ENCODE data around the gene RIMKLA. TPM values are rescaled to one million over a fixed set of nuclear protein-coding genes. Genes with fewer than 3 reads are reported as not detected.

Gene RIMKLA
- total RNA-seq, 2 experiments from 2014 or later: 0.11 TPM; not detected in 1

GRCh38 chr1:42334240-42335049, 46.1 kb upstream of the RIMKLA start:
- ChIA-PET POLR2A (interaction anchor here (0.7 to 4.9 kb wide), 9 partner anchors 9 to 482 kb away, joined by 3 to 31 read pairs (median 3); partner anchors contain the start of gene PPIH), CTCF (interaction anchor here (0.7 to 1.5 kb wide), 5 partner anchors 9 to 46 kb away, joined by 3 to 5 read pairs (median 3); no protein-coding TSS in a partner anchor)
- DNase-seq: peak in 10 of 14 experiments; percentile 10 to 44 (median 17)
- intact Hi-C loops (cut with DNase I, micrococcal nuclease): loop anchor here (2.0 to 10.0 kb wide), 12 partner anchors 14 to 838 kb away; partner anchors contain the start of genes YBX1 (in 2 of the 2), CCDC30 (in 1 of the 2), CFAP57 (in 1 of the 2) and EBNA1BP2 (in 1 of the 2)
- no peaks in the 10 kb centered on the region for H3K27me3 ChIP-seq (ENCODE audit: control insufficient read depth in 1 of 2, insufficient read depth in 2 of 2, low read length in 2 of 2)
- Mint-ChIP-seq H3K27ac (peak overlapping the region; percentile 83), H3K9me3 (no peaks in the 10 kb centered on the region), H3K4me1 (ENCODE audit: low read depth) (peaks cover 63% of the 10 kb centered on the region), H3K27me3 (no peaks in the 10 kb centered on the region), H3K4me3 (peak overlapping the region; percentile 97), H3K36me3 (ENCODE audit: low read depth) (peaks cover 17% of the 10 kb centered on the region)
- H3K4me3 ChIP-seq (ENCODE audit: low read length): peak overlapping the region; percentile 88
- peak overlapping the region; percentile 31 to 86 for H3K27ac ChIP-seq (ENCODE audit: low read depth in 1 of 2, low read length in 2 of 2)
- no peaks in the 10 kb centered on the region for H3K9me3 ChIP-seq (ENCODE audit: control insufficient read depth in 1 of 2, insufficient read depth in 1 of 2, low read length in 2 of 2)
- peaks cover 19% of the 10 kb centered on the region for H3K4me1 ChIP-seq (ENCODE audit: insufficient read depth, low read length)
- H3K36me3 ChIP-seq (ENCODE audit: insufficient read depth, low read length): no peaks in the 10 kb centered on the region
- peak; percentile 26 for TF ChIP-seq CTCF (IDR thresholded peaks at IDR 0.05)
- ATAC-seq (ENCODE audit: poor library complexity): peak; percentile 43

DNA sequence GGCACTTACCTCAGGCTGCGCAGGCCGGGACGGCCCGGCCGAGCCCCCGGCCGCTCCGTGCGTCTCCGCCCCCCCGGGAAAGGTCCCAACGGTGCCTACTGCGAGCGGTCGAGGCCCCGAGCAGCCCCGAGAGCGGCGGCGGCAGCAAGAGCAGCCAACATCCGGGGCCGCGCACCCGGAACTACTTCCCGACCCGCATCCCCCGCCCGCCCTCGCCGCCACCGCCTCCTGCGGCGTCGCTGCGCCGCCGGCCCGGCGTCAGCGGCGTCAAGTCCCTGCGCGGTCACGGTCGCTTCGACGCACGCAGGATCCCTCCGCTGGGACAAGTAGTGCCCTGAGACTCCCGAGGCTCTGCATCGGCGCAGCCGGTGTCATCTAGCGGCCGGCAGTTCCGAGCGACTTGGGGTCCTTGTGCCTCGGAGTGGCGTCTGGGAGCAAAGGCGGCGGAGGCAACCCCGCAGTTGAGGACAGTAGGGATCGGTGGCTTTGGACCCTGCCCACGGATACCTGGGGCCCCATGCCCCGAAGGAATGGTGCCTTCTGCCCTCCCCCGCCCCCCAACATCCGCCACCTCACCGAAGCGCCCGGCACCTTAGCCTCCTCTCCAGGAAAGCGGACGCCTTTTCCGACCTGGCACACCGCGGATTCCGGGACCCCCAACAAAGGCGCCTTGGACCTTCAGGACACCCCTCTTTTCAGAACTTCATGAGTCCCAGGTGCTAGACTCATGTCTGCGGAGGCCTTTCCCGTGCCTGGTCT, 45.4 kb upstream of the RIMKLA start, which contains the start of gene FOXJ3:
Gene FOXJ3, minus strand, starts transcription at position 186 of the 759 bp plus-strand sequence. CDS start 24,142 bp downstream, outside the sequence.
- peaks cover 17% of the 10 kb centered on the region for H3K4me1 ChIP-seq (ENCODE audit: insufficient read depth, low read length)
- peak within 1 kb of the TSS; percentile 88 for H3K4me3 ChIP-seq (ENCODE audit: low read length)

More for the DNA sequence above, 45.4 kb upstream of the RIMKLA start, which contains the start of gene FOXJ3:
- H3K36me3 Mint-ChIP-seq (ENCODE audit: low read depth): peaks cover 17% of the 10 kb centered on the region
- DNase-seq: peak; percentile 87 to 99 (median 92)
- H3K9me3 ChIP-seq (ENCODE audit: control insufficient read depth in 1 of 2, insufficient read depth in 1 of 2, low read length in 2 of 2): no peaks in the 10 kb centered on the region
- H3K36me3 ChIP-seq (ENCODE audit: insufficient read depth, low read length): no peaks in the 10 kb centered on the region
- ATAC-seq (ENCODE audit: poor library complexity): peak; percentile 93
- peak within 1 kb of the TSS; percentile 84 to 86 for H3K27ac ChIP-seq (ENCODE audit: low read depth in 1 of 2, low read length in 2 of 2)
- H3K4me1 Mint-ChIP-seq (ENCODE audit: low read depth): peaks cover 55% of the 10 kb centered on the region
- POLR2A ChIA-PET: interaction anchor here (0.7 to 4.9 kb wide), 4 partner anchors 10 to 31 kb away, joined by 3 to 31 read pairs (median 3); no protein-coding TSS in a partner anchor
- no peak for TF ChIP-seq CTCF (IDR thresholded peaks at IDR 0.05)
- peak within 1 kb of the TSS; percentile 86 for H3K27ac Mint-ChIP-seq
- CTCF ChIA-PET: interaction anchor here (1.0 to 1.4 kb wide), 2 partner anchors 10 to 11 kb away, joined by 3 read pairs; no protein-coding TSS in a partner anchor
- no peaks in the 10 kb centered on the region for H3K9me3 Mint-ChIP-seq
- intact Hi-C loops (cut with DNase I, micrococcal nuclease): loop anchor here (2.0 to 10.0 kb wide), 12 partner anchors 14 to 837 kb away; partner anchors contain the start of genes YBX1 (in 2 of the 2), CCDC30 (in 1 of the 2), CFAP57 (in 1 of the 2) and EBNA1BP2 (in 1 of the 2)
- H3K4me3 Mint-ChIP-seq: peak within 1 kb of the TSS; percentile 97
- H3K27me3 ChIP-seq (ENCODE audit: control insufficient read depth in 1 of 2, insufficient read depth in 2 of 2, low read length in 2 of 2): no peaks in the 10 kb centered on the region
- no peaks in the 10 kb centered on the region for H3K27me3 Mint-ChIP-seq
